Suppressor macrophage treated with lipopolysaccharide for 4 hours (primary cell): Measurements from ENCODE around the gene FBXL17.

Experiments
- DNase-seq: peaks from one replicate; pipeline ENCODE4 v3.0.0-alpha.2; 2020

FBXL17 gene

DNA sequence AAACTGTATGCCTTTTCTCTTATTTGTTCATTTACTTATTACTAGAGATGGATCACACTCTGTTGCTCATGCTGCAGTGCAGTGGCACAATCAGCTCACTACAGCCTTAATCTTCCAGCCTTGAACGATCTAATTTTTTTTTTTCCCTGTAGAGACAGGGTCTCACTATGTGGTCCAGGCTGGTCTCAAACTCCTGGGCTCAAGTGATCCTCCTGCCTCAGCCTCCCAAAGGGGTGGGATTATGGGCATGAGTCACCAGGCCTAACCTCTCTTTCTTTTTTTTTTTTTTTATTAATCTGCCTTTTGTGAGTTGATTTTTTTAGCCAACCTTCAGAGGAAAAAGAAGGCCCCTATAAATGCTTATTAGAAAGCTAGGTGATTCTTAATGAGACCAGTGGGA, 303.0 kb downstream of the FBXL17 start:
- no peak for DNase-seq

DNA sequence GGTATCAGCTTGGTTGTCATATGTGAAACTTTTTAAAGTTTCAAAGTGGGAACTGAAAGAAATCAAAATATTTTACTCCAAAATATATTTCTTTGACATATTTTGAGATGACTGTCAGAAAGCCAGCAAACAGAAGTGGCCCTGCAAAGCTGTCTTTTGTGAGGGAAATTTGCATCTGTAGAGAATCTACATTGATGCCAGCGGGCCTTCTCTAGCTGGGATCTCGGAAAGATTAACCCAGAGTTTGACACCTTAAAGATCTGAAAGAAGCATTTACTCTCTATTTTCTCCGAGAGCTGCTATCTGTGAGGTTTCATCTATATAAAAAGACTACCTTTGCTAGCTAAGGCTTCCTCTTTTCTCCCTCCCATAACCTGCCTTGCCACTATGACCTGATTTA, 303.6 kb downstream of the FBXL17 start:
- DNase-seq = no peak

GRCh38 chr5:108074626-108075025, 307.3 kb downstream of the FBXL17 start:
- DNase-seq = no peak

GRCh38 chr5:108064302-108064701, 317.6 kb downstream of the FBXL17 start:
- peak; percentile 5 for DNase-seq

- DNase-seq = no peak
These were observed 320.0 kb downstream of the FBXL17 start for GRCh38 chr5:108061941-108062340.

DNA sequence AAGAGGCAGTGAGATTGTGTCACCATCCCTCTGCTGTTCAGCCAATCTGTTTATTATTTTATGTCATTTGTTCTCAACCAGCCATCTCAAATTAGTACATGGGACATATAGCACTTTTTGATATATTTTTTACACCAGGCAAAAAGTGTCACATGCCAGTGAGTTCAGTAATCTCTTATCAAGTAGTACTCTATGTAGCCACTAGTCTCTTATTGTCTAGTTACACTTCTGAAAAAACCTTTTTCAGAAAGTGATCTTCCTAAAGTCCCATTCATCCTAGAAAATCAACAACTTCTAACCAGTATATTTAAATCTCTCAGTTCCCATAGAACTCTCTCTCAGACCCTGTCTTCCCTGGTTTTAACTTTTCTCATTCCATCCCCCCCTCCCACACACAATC, 321.6 kb downstream of the FBXL17 start:
- no peak for DNase-seq

GRCh38 chr5:108059334-108059733, 322.6 kb downstream of the FBXL17 start:
- DNase-seq = no peak

- DNase-seq = no peak
These were observed 327.5 kb downstream of the FBXL17 start for GRCh38 chr5:108054349-108054748.

DNA sequence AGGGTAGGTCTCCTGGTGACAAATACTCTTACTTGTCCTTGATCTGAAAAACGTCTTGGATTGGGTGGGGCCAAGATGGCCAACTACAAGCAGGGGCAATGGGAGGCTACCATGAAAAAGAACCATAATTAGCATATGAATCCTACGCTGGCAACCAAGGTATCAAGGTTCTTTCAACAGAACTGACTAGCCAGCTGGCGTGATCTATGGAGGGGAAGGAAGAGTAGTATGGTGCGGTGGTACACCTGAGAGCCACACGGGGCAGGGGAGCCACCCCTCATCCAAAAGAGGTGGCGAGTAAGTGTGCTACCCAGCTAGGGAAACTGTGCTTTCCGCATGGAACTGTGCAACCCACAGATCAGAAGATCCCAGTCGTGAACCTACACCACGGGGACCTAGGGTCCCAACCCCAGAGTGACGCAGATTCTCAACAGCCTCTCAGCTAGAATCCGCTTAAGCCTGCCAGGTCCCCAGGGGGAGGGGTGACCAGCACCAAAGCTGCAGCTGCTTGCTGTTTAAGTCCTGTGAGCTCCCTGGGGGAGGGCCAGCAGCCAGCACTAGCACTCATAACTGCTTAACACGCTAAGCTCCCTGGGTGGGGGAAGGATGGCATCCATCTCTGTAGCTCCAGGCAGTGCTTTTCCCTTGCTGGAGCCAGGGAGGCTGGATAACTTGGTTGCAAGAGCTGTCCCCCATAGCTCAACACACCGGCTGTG, 334.8 kb downstream of the FBXL17 start:
- DNase-seq = no peak

DNA sequence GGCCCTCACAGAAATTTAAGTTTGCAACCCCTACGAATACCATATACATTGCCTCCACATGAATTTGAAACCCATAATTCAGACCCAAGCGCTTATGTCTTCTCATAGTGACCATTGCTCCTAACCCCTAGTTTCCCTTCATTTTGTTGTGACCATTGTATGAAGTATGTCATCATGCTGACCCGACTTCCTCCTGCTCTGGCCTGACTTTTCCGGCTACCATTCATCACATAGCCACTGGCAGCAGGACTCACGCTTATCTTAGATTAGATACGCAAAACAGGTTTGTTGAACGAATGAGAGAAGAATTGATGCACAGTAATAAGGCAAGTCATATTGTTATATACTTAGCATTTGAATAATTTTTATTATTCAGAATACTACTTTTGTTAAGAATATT, 345.4 kb downstream of the FBXL17 start:
- no peak for DNase-seq

DNA sequence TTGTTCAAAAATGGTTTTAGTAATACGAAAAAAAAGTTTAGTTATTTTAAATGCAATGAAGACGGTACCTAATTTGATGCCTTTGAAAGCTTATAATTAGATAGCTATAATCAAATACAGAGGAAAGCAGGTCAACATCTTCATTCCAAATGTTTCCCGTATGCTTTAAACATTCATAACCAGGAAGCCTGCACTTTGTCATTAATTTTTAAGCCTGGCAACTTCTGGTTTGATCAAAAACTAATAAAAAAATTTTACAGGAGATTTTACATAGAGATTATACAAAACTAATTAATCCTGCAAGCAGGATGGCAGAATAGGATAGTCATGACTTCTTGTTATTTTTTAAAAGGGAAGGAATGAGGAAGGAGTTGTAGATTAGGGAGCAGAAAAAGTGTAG, 353.0 kb downstream of the FBXL17 start:
- no peak for DNase-seq

DNA sequence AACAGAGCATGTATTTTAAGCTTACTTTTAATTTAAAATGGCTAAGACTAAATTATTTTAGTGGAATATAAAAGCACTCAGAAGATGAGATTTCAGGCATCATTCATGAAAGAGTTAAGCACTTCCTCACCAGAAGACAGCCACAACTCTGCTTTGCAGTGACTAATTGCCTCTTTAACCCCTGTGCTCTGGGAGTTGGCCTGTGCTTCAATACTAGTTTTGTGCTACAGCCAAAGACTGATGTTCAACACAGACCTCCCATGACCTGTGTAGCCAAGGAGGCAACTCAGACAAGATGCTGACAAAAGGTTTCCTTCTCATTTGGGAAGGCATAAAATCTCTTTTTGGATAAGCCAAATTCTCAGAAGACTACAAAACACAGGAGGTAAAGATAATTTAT, 353.5 kb downstream of the FBXL17 start:
- no peak for DNase-seq

DNA sequence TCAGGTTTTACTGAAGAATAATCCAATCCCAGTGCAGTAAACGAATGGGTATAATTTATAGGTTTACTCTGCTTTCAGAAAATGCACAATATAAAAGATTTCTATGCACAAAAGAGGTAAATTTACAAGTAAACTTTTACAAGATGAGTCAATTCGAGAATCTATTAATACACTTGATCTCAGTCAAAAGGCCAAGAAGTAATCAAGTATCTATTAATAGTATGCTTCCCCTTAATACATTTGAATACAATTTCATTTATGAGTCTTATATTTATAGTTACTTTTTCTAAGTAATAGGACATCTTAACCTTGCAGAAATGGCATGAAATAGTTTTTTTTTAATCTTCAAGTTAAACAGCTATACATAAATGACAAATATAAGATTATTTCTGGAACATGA, 355.9 kb downstream of the FBXL17 start:
- DNase-seq = no peak

GRCh38 chr5:108024986-108025385, 356.9 kb downstream of the FBXL17 start:
- DNase-seq = no peak

DNA sequence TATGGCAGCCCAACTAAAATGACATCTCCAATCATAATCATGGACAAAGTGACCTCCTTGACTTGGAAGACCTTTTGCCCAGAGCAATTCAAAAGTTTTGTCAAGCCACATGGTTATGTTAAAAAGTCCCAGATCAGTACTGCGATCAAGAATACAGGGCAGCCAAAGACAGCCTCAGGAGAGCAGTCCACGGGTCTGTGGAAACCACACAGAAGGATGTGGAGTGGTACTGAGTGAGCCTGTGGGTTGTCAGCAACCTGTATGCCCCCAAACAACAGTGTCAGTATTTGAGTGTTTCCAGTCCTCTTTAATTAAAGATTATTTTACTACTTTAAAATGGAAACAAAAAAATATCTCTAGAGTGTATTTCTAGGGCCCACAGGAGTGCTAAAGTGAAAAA, 365.8 kb downstream of the FBXL17 start:
- no peak for DNase-seq

DNA sequence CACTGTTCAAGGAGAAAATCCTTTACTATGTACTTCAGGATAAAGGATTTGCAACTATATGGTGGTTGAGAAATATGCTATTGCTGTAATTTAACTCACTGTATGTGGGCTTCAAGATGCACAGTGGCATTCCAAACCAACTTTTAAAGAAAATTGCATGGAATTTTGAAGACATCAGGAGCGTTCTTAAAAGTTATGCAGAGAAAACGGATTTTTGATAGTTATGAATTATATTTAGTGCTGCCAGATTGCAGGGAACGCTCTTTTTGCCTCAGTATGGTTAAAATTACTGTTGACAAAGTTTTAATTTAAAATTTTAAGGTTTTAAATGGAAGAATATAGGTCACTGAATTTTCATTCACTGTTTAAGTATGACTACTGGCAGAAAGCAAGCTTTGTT, 375.1 kb downstream of the FBXL17 start:
- no peak for DNase-seq

DNA sequence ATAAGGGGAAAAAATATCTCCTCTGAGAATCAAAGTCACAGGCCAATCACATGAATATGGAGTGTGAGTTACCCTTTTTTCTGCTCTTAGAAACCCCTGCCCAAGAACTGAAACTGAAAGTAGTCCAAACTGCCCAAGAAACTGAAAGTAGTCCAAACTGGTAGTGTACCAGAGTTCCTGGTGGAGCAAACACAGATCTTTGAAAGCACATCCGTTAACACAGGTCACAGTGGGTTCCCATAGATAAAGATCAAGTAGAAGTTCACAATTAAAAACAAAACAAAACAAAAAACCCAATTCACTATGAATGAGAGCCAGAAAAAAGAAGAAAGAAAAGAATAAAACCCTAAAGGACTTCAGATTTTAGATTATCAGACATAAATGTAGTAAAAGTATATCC, 378.7 kb downstream of the FBXL17 start:
- DNase-seq = peak; percentile 87

GRCh38 chr5:108001222-108001621, 380.7 kb downstream of the FBXL17 start:
- no peak for DNase-seq

GRCh38 chr5:107997338-107997980, 384.4 kb downstream of the FBXL17 start:
- DNase-seq = no peak

- no peak for DNase-seq
These were observed 388.6 kb downstream of the FBXL17 start for GRCh38 chr5:107993341-107993740.

GRCh38 chr5:107990881-107991810, 390.8 kb downstream of the FBXL17 start:
- no peak for DNase-seq

GRCh38 chr5:107985144-107985543, 396.8 kb downstream of the FBXL17 start:
- DNase-seq = peak; percentile 4

DNA sequence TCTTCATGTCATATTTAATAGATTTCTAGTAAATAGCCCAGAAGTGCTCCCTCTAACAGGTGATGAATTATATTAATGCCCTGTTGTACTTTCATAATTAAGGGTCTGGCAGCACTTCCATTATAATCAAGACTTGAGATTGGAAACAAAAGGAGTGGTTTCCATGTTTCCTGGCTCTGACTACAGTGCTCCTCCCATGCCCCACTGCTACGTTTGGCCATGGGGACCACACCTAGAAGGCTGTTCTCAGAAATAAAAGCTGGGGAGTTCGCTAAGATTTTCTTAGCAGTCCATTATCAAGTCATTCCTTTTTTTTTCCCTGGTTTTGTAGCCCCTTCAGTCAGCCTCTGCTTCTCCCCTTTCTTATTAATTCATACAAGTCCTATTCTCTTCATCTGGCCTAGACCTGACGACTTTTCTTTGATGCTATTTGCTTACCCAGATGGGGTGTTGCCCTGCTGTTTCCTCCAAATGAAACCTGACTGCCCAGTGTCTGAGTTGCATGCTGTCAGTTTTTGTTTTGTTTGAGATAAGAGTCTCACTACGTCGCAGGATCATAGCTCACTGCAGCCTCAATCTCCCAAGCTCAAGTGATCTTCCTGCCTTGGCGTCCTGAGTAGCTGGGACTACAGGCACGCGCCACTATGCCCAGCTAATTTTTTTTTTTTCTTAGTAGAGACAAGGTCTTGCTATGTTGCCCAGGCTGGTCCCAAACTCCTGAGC, 399.0 kb downstream of the FBXL17 start:
- no peak for DNase-seq
